Astrocyte of the spinal cord (primary cell): ENCODE measurements around the gene CAMKK2.
"Not testable (repeated sequence)": the region's sequence is repeated elsewhere in the genome, so short reads cannot be mapped to it uniquely, and the experiment has no call there.

Experiments
- DNase-seq: peaks from one replicate; pipeline ENCODE4 v3.0.0; 2011; ENCODE audit warnings: low read depth, low spot score
- H3K4me3 ChIP-seq: 2 replicates; pipeline ENCODE4 v1.5.1; 2011; ENCODE audit warnings: low read depth, mild to moderate bottlenecking, low read length, moderate library complexity
- in situ Hi-C: cut with HindIII; loops from 2 replicates; pipeline ENCODE4 v1.10.0; 2017; ENCODE audit warnings: low sequenced_read_pairs
- TF ChIP-seq, protein P1 (sequence below): IDR thresholded peaks from 2 replicates; pipeline ENCODE4 v1.5.1; 2012; ENCODE audit warnings: low read depth, mild to moderate bottlenecking, low read length, inconsistent platforms

Gene CAMKK2

GRCh38 chr12:121300083-121300819, 3.7 kb upstream of the CAMKK2 start:
- no peak for DNase-seq
- TF ChIP-seq, protein P1, sequence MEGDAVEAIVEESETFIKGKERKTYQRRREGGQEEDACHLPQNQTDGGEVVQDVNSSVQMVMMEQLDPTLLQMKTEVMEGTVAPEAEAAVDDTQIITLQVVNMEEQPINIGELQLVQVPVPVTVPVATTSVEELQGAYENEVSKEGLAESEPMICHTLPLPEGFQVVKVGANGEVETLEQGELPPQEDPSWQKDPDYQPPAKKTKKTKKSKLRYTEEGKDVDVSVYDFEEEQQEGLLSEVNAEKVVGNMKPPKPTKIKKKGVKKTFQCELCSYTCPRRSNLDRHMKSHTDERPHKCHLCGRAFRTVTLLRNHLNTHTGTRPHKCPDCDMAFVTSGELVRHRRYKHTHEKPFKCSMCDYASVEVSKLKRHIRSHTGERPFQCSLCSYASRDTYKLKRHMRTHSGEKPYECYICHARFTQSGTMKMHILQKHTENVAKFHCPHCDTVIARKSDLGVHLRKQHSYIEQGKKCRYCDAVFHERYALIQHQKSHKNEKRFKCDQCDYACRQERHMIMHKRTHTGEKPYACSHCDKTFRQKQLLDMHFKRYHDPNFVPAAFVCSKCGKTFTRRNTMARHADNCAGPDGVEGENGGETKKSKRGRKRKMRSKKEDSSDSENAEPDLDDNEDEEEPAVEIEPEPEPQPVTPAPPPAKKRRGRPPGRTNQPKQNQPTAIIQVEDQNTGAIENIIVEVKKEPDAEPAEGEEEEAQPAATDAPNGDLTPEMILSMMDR: no peak
- no peak overlapping the region for H3K4me3 ChIP-seq
- in situ Hi-C loops: no loop called here

DNA sequence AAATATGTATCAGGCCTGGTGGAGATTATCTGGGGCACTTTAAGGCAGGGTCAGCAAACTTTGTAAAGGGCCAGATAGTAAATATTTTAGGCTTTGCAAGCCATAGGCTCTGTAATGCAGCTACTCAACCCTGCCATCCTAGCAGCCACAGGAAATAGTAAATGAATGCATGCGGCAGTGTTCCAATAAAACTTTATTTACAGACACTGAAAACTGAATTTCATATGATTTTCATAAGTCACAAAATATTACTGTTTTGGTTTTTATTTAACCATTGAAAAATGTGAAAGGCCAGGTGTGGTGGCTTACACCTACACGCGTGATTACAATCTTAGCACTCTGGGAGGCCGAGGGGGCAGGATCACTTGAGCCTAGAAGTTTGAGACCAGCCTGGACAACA, 3.2 kb upstream of the CAMKK2 start:
- in situ Hi-C loops: no loop called here
- TF ChIP-seq, protein P1: no peak
- no peak overlapping the region for H3K4me3 ChIP-seq
- no peak for DNase-seq

DNA sequence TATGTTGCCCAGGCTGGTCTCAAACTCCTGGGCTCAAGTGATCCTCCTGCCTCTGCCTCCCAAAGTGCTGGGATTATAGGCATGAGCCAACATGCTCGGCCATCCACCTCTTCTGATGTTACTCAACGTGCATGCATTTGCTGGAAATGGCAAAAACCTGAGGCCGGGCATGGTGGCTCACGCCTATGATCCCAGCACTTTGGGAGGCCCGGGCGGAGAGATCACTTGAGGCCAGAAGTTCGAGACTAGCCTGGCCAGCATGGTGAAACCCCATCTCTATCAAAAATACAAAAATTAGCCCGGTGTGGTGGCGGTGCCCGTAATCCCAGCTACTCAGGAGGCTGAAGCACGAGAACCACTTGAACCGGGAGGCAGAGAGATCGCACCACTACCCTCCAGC, 1.9 kb upstream of the CAMKK2 start:
- in situ Hi-C loops, DNase-seq, H3K4me3 ChIP-seq: not testable (repeated sequence)

DNA sequence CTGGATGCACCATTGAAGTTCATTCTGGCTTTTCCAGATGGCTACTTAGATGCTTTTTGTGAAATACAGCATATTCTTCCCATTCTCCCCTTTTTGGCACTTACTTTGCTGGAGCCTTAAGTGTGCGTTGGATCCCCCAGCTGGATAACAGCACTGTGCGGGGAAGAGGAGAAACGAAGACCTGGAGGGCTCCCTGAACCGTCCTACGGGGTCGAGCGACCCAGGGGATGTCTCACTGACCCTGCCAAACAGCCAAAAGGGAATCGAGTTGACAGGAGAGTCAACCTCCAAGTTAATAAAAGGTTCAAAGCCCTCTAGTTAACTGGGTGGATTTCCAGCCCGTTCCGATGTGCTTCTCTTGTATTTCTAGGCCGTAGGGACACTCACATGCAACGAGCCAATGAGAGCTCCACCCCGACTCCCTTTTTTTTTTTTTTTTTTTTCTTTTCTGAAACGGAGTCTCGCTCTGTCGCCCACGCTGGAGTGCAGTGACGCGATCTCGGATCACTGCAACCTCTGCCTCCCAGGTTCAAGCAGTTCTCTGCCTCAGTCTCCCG, 1.0 kb upstream of the CAMKK2 start:
- peak overlapping the region; percentile 61 for H3K4me3 ChIP-seq
- peak; percentile 29 for DNase-seq
- TF ChIP-seq, protein P1: no peak
- in situ Hi-C loops: no loop called here

GRCh38 chr12:121295746-121296617, 527 bp downstream of the CAMKK2 start:
- peak overlapping the region; percentile 79 for H3K4me3 ChIP-seq
- TF ChIP-seq, protein P1: no peak
- in situ Hi-C loops: no loop called here
- DNase-seq: peak; percentile 3

DNA sequence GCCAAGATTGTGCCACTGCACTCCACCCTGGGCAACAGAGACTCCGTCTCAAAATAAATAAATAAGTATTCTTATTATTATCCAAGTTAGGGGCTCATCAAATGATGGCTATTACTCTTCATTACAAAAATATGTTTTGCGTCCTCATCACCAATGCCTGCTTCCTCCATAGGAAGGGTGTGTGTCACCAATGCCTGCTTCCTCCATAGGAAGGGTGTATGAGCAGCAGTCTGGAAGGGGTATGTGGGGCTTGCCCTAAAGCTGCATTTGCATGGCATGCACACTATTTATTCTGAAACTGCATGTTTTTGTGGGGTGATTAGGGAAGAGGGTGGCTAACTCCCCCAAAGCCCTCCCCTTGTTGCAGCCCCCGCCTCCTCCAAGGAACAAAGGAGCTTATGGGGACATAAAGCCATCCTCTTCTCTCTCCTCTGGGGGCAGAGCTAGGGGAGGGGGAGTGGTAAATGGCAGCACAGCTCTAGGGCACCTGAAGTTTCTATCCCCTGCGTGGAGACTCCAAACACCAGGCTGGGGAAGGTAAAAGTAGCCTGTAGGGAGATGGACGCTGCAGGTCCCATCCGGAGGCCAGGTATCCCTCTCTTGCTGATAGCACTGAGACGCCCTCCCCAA, 1.3 kb downstream of the CAMKK2 start:
- H3K4me3 ChIP-seq: peak overlapping the region; percentile 79
- DNase-seq: no peak
- in situ Hi-C loops: no loop called here
- TF ChIP-seq, protein P1: no peak
